ENCODE data around the gene FAM156A. TPM values are rescaled to one million over a fixed set of nuclear protein-coding genes. Genes with fewer than 3 reads are reported as not detected.

FAM156A gene
- total RNA-seq, 4 donors from 2014 or later: 9.9 to 44.3 (median 18.0) TPM

GRCh38 chrX:52979568-52979967 is 21.2 kb upstream of the FAM156A start:
- no peak for TF ChIP-seq CTCF (IDR thresholded peaks at IDR 0.05; ENCODE audit: low read depth)

GRCh38 chrX:52977953-52978352 is 19.6 kb upstream of the FAM156A start:
- TF ChIP-seq CTCF (IDR thresholded peaks at IDR 0.05; ENCODE audit: low read depth): no peak

- TF ChIP-seq CTCF (IDR thresholded peaks at IDR 0.05; ENCODE audit: low read depth): no peak
Measured at GRCh38 chrX:52934704-52935469, 23.4 kb downstream of the FAM156A start.

GRCh38 chrX:52933976-52934703 is 24.2 kb downstream of the FAM156A start:
- TF ChIP-seq CTCF (IDR thresholded peaks at IDR 0.05; ENCODE audit: low read depth): no peak

- TF ChIP-seq CTCF (IDR thresholded peaks at IDR 0.05; ENCODE audit: low read depth): no peak
Measured at GRCh38 chrX:52933213-52933612, 25.1 kb downstream of the FAM156A start.

- TF ChIP-seq CTCF (IDR thresholded peaks at IDR 0.05; ENCODE audit: low read depth): no peak
Measured at GRCh38 chrX:52923781-52924241, 34.5 kb downstream of the FAM156A start.

Other genes with a start within 250 kb of the FAM156A start
- not detected for gene SSX2B, start 207.3 kb downstream of the FAM156A start, total RNA-seq
- not detected for gene SPANXN5, start 161.1 kb downstream of the FAM156A start, total RNA-seq
- not detected for gene XAGE5, start 147.2 kb downstream of the FAM156A start, total RNA-seq
- gene XAGE3, start 90.4 kb downstream of the FAM156A start, total RNA-seq: not detected
- gene FAM156B, start 61.2 kb downstream of the FAM156A start, total RNA-seq: 10 to 100 TPM; 21.6 to 55.9 (median 37.1) TPM
- gene GPR173, start 90.3 kb upstream of the FAM156A start, total RNA-seq: 1 to 10 TPM in 1 of 4 donors, under 1 TPM in 3; 0.33 to 1.1 (median 0.73) TPM
- gene TSPYL2, start 123.8 kb upstream of the FAM156A start, total RNA-seq: 10 to 100 TPM; 33.5 to 56.6 (median 43.5) TPM
- 10 to 100 TPM; 14.6 to 41.3 (median 19.0) TPM for gene KANTR, start 135.6 kb upstream of the FAM156A start, total RNA-seq